Adipose tissue (tissue), 3 donors: ENCODE measurements around the gene APEX1. TPM values are rescaled to one million over a fixed set of nuclear protein-coding genes. Genes with fewer than 3 reads are reported as not detected.
"Not testable (repeated sequence)": the region's sequence is repeated elsewhere in the genome, so short reads cannot be mapped to it uniquely, and the experiment has no call there.

Experiments
- H3K27ac ChIP-seq: one replicate; pipeline ENCODE4 v1.5.1; 2013; ENCODE audit warnings: low read depth, low read length
- WGBS, 3 donors: extraction: QIAGEN DNeasy Blood & Tissue Kit; methylation state at CpG; one replicate each; pipeline ENCODE4 v1.1.7; 2013; 5-methylcytosine and 5-hydroxymethylcytosine counted together
- polyA plus RNA-seq, 3 donors: library from polyadenylated mRNA; stranded (reverse); fragments of 200-250 nt; gene quantifications; one replicate each; pipeline ENCODE4 v1.2.3, GENCODE V29; 2013
- donor health status: healthy with polysubstance abuse.
- donor health status: Bipolar disorder and iron deficiency.
- donor health status: healthy.

The APEX1 gene
- polyA plus RNA-seq, 3 donors, result 94.2 to 151 (median 116) TPM

DNA sequence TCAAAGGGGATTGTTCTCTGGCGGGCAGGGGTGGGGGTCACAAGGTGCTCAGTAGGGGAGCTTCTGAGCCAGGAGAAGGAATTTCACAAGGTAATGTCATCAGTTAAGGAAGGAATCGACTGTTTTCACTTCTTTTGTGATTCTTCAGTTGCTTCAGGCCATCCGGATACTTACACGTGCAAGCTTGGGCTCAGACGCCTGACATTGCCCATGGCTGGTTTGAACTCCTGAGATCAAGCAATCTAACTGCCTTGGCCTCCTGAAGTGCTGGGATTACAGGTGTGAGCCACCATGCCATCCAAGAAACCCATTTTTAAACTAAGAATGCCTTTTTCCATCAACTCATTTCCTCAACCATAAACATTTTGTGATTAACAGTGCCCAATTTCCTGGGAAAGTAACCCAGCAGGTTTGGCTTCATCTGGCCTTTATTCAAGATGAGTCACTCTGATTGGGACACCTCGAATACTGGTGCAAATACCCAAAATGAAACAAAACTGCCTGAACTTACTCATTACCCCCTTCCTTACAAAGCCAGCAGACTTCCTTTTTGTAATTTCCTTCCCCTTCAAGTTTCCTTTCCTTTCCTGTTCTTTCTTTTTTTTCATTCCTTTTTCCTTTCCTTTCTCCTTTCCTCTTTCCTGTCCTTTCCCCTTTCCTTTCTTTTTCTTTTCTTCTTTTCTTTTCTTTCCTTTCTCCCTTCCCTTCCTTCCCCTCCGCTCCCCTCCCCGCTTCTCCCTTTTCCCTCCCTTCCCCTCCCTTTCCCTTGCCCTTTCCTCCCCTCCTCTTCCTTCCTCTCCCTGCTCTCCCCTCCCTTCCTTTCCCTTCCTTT lies 40.1 kb downstream of the APEX1 start:
- no peak overlapping the region for H3K27ac ChIP-seq
- 74 to 78% (median 76%) methylated on average over 8 of the region's 8 CpGs for WGBS, 3 donors

DNA sequence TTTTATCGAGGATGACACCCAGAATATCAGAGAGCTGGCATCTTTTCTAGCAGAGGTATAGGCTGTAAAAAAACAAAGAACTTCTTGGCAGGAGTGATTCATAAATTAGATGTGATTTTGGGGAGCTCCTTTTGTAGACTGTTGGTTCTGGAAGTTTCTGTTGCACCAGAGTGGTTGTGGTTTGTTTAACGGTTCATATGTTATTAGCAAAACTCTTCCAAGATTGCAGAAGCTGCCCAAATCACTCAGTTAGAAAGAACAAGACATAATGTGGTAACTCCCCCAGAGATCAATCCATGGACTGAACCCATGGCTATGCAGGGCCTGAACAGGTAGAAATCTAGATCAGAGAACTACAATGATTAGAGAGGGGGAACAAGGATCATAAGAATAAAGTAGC lies 43.6 kb downstream of the APEX1 start:
- H3K27ac ChIP-seq, result no peak overlapping the region
- 65 to 81% (median 72%) methylated on average over 2 of the region's 2 CpGs for WGBS, 3 donors

DNA sequence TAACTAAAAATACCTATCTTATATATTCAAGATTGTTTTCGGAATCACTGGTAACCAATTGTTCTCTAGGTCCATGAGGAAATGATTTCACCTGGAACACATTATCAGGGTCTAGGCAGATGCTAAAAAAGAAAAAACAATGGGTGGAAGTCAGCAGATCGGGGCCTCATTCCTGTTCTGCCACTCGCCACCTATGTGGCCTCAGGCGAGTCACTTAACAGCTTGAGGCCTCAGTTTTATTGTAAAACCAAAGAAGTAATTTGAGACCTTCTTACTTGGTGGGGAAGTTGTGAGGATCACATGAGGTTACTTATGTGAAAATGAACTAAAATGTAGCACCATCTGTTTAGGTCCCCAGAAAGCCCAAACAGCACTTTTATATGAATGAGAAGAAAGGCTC lies 44.1 kb downstream of the APEX1 start:
- WGBS, 3 donors, result 49 to 72% (median 61%) methylated on average over 4 of the region's 4 CpGs

DNA sequence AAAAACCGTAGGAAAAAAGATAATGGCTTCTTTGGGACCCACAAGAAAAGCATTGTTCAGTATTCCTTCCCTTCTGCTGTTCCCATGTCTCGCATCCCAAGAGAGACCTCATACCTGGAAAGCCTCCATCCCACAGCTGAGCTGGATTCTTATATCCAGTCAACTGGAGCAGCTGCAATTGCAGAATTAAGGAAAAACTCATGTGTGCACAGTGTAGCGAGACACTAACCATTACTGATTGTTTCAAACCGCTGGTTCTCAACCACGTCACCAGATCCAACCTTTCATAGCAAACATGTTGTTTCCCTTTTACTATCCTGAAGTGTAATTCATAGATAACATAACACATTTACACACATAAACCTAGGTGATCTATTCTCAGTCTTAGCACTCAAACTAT lies 44.9 kb downstream of the APEX1 start:
- whole genome bisulfite sequencing, 3 donors, result 89 to 91% (median 90%) methylated on average over 5 of the region's 5 CpGs

More for the DNA sequence above, 44.1 kb downstream of the APEX1 start:
- H3K27ac ChIP-seq, result no peak overlapping the region

DNA sequence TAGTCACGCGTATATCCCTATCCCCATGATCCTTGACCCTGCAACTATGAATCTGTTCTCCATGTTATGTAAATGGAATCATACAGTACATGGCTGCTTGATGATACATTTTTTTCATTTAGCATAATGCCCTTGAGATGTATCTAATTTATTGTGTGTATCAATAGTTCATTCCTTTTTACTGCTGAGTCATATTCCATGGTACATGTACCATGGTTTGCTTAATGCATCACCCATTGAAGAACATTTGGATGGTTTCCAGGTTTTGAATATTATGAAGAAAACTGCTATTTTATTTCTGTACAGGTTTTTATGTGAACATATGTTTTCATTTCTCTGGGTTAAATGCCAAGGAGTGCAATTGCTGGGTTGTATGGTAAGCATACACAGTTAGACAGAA lies 46.3 kb downstream of the APEX1 start:
- H3K27ac ChIP-seq, result no peak overlapping the region
- WGBS, 3 donors, result 96 to 98% (median 97%) methylated on average over 2 of the region's 2 CpGs

More for the DNA sequence above, 44.9 kb downstream of the APEX1 start:
- no peak overlapping the region for H3K27ac ChIP-seq

DNA sequence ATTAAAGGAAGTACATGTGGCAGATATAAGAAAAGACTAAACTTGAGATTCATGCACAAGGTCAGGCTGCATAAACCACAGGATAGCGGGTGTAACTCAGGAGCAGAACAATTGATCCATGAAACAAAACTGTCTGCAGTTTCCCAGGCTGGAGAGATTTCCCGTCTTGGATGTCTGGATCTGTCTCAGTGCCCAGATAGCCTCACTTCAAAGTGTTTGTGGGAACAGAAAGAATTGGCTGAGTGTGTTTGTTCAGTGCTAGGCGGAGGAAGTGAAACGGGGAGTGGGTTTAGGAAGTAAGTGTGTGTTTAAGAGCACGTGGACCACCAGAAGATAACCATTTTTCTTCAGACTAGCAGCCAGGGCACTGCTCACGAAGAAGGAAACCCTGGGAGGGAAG lies 48.9 kb downstream of the APEX1 start:
- WGBS, 3 donors, result 25 to 52% (median 49%) methylated on average over 6 of the region's 6 CpGs
- no peak overlapping the region for H3K27ac ChIP-seq

DNA sequence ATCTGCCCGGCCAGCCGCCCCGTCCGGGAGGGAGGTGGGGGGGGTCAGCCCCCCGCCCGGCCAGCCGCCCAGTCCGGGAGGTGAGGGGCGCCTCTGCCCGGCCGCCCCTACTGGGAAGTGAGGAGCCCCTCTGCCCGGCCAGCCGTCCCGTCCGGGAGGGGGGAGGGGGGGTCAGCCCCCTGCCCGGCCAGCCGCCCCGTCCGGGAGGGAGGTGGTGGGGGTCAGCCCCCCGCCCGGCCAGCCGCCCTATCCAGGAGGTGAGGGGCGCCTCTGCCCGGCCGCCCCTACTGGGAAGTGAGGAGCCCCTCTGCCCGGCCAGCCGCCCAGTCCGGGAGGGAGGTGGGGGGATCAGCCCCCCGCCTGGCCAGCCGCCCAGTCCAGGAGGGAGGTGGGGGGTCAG lies 51.2 kb downstream of the APEX1 start:
- not testable (repeated sequence) for H3K27ac ChIP-seq

DNA sequence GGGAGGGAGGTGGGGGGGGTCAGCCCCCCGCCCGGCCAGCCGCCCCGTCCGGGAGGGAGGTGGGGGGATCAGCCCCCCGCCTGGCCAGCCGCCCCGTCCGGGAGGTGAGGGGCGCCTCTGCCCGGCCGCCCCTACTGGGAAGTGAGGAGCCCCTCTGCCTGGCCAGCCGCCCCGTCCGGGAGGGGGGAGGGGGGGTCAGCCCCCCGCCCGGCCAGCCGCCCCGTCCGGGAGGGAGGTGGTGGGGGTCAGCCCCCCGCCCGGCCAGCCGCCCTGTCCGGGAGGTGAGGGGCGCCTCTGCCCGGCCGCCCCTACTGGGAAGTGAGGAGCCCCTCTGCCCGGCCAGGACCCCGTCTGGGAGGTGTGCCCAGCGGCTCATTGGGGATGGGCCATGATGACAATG lies 51.7 kb downstream of the APEX1 start:
- H3K27ac ChIP-seq, result not testable (repeated sequence)
- no CpG with 5 or more reads among the region's 30 CpGs for WGBS, 3 donors

More for the DNA sequence above, 51.2 kb downstream of the APEX1 start:
- WGBS, 3 donors, result 95 to 97% methylated on average over 3 to 25 of the region's 30 CpGs; no CpG with 5 or more reads in 1 of the 3 donors

Other genes with a start within 250 kb of the APEX1 start
- not detected for gene OR11H6, start 231.5 kb upstream of the APEX1 start, polyA plus RNA-seq
- not detected for gene OR11H7, start 226.2 kb upstream of the APEX1 start, polyA plus RNA-seq
- gene OR11H4, start 215.9 kb upstream of the APEX1 start, polyA plus RNA-seq, result not detected
- 10 to 100 TPM in 1 of 3 donors, 1 to 10 TPM in 2; 3.7 to 10.1 (median 5.0) TPM for gene TTC5, start 149.3 kb upstream of the APEX1 start, polyA plus RNA-seq
- gene CCNB1IP1, start 121.9 kb upstream of the APEX1 start, polyA plus RNA-seq, result 10 to 100 TPM; 27.7 to 59.4 (median 40.7) TPM
- gene PARP2, start 111.6 kb upstream of the APEX1 start, polyA plus RNA-seq, result 10 to 100 TPM in 2 of 3 donors, 1 to 10 TPM in 1; 8.7 to 16.9 (median 11.0) TPM
- gene TEP1, start 41.7 kb upstream of the APEX1 start, polyA plus RNA-seq, result 10 to 100 TPM in 2 of 3 donors, 1 to 10 TPM in 1; 5.4 to 16.2 (median 14.6) TPM
- gene KLHL33, start 19.1 kb upstream of the APEX1 start, polyA plus RNA-seq, result 1 to 10 TPM in 1 of 3 donors, under 1 TPM in 2; 0.09 to 1.6 (median 0.27) TPM
- gene OSGEP, start 414 bp upstream of the APEX1 start, polyA plus RNA-seq, result 10 to 100 TPM; 19.5 to 26.7 (median 22.4) TPM
- 10 to 100 TPM; 19.0 to 36.6 (median 24.6) TPM for gene PIP4P1, start 6.2 kb downstream of the APEX1 start, polyA plus RNA-seq
- gene PNP, start 14.2 kb downstream of the APEX1 start, polyA plus RNA-seq, result 100 to 1,000 TPM in 1 of 3 donors, 10 to 100 TPM in 2; 17.0 to 182 (median 41.7) TPM
- under 1 TPM in 2 of 3 donors, not detected in 1; 0.05 to 0.09 TPM for gene RNASE10, start 50.3 kb downstream of the APEX1 start, polyA plus RNA-seq
- gene RNASE9, start 105.8 kb downstream of the APEX1 start, polyA plus RNA-seq, result not detected
- gene RNASE11, start 132.8 kb downstream of the APEX1 start, polyA plus RNA-seq, result not detected
- not detected for gene RNASE12, start 136.2 kb downstream of the APEX1 start, polyA plus RNA-seq
- not detected for gene OR6S1, start 186.5 kb downstream of the APEX1 start, polyA plus RNA-seq
- 100 to 1,000 TPM in 1 of 3 donors, 10 to 100 TPM in 2; 19.6 to 117 (median 78.8) TPM for gene RNASE4, start 229.3 kb downstream of the APEX1 start, polyA plus RNA-seq
- gene ANG, start 233.5 kb downstream of the APEX1 start, polyA plus RNA-seq, result 10 to 100 TPM; 16.0 to 71.9 (median 41.8) TPM